ENCODE results near the gene GET3. TPM values are rescaled to one million over a fixed set of nuclear protein-coding genes. Genes with fewer than 3 reads are reported as not detected.
"Not testable (repeated sequence)": the region's sequence is repeated elsewhere in the genome, so short reads cannot be mapped to it uniquely, and the experiment has no call there.

GET3 gene
- 10 to 100 TPM; 48.9 to 70.8 TPM for total RNA-seq

GRCh38 chr19:12736995-12737834 is at the start of gene GET3:
TSS of gene GET3 (plus strand) at chr19:12737497. CDS start at chr19:12737506, 9 bp downstream.
- Mint-ChIP-seq H3K4me3 (peak within 1 kb of the TSS; percentile 84), H3K4me1 (ENCODE audit: low read depth in 2 of 2) (peaks cover 41 to 42% of the 10 kb centered on the region in 2 donors), H3K9me3 (no peaks in the 10 kb centered on the region), H3K27me3 (no peaks in the 10 kb centered on the region), H3K27ac (peak within 1 kb of the TSS; percentile 95 to 97), H3K36me3 (peaks cover 13% of the 10 kb centered on the region)
- DNase-seq (ENCODE audit: low spot score), result peak; percentile 86
- ATAC-seq, result peak; percentile 89

DNA sequence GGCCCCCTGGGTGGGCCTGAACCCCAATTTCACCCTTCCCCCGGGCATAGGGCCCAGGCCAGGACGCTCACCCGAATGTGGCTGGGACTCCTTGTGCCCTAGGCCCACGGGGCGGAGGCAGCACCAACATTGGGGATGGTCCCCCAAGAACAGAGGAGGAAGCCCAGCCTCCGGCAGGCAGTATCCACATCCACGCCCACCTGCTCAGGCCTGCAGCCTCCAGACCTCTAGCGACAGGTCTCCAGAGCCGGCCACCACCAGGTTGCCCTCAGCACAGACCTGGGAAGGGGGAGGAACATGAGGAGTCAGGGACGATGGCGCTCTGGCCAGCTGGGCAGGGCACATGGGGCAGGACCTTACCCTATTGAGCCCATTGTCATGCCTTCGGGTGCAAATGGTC is 48.3 kb upstream of the GET3 start:
- no peaks in the 10 kb centered on the region for H3K27me3 Mint-ChIP-seq
- peaks cover 0 to 3% of the 10 kb centered on the region in 2 donors for H3K4me1 Mint-ChIP-seq (ENCODE audit: low read depth in 2 of 2)
- H3K27ac Mint-ChIP-seq, result no peak overlapping the region
- no peak for DNase-seq (ENCODE audit: low spot score)
- H3K9me3 Mint-ChIP-seq, result no peaks in the 10 kb centered on the region
- peak in 1 of 2 donors; percentile 18 for ATAC-seq
- no peaks in the 10 kb centered on the region for H3K36me3 Mint-ChIP-seq
- H3K4me3 Mint-ChIP-seq, result no peak overlapping the region

GRCh38 chr19:12689581-12690216 is 47.6 kb upstream of the GET3 start:
- Mint-ChIP-seq H3K9me3 (no peaks in the 10 kb centered on the region), H3K4me3 (no peak overlapping the region), H3K36me3 (no peaks in the 10 kb centered on the region), H3K27ac (no peak overlapping the region), H3K27me3 (no peaks in the 10 kb centered on the region), H3K4me1 (ENCODE audit: low read depth in 2 of 2) (peaks cover 0 to 3% of the 10 kb centered on the region in 2 donors)
- peak; percentile 15 to 31 for ATAC-seq
- DNase-seq (ENCODE audit: low spot score), result no peak

DNA sequence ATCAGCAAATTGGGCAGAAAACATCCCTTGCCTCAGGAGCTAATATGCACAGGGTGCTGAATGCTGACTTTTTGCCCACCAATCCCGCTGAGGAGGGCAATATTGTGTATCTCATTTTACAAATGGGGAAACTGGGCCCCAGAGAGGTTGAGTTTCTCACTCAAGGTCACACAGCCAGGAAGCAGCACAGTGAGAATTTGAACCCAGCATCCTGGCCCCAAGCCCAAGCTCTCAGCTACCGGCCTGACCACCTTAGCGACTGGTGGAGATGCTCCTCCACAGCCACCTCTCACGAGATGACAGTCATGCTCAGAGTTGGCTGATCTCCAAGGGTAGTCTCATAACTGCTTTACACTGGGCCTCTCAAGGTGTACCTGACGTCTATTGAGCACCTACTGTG is 44.3 kb upstream of the GET3 start:
- Mint-ChIP-seq H3K4me1 (ENCODE audit: low read depth in 2 of 2) (peaks cover 4 to 6% of the 10 kb centered on the region in 2 donors), H3K27ac (no peak overlapping the region), H3K27me3 (no peaks in the 10 kb centered on the region), H3K9me3 (no peaks in the 10 kb centered on the region), H3K36me3 (peaks cover under 1% of the 10 kb centered on the region), H3K4me3 (no peak overlapping the region)
- ATAC-seq (no peak), DNase-seq (ENCODE audit: low spot score) (no peak)

DNA sequence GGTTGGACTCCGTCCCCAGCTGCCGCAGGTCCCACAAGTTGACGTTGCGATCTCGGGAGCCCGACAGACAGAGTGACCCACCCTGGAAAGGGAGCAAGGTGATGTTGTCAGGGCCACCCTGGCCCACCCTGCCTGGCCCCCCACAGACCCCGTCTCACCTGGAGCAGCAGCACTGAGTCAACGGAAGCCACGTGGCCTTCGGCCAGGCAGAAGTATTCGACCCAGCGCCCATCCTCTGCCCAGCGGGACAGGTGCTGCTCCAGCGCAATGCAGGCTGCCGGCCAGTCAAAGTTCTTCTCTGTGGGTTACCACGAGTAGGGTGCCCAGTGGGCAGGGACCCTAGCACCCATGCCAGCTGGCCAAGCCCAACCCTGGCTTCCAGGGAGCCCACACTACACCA is 42.7 kb upstream of the GET3 start:
- H3K27ac Mint-ChIP-seq, result no peak overlapping the region
- ATAC-seq (no peak), DNase-seq (ENCODE audit: low spot score) (no peak)
- H3K4me1 Mint-ChIP-seq (ENCODE audit: low read depth in 2 of 2), result peaks cover 10% of the 10 kb centered on the region in 2 donors
- no peaks in the 10 kb centered on the region for H3K9me3 Mint-ChIP-seq
- H3K27me3 Mint-ChIP-seq, result no peaks in the 10 kb centered on the region
- H3K4me3 Mint-ChIP-seq, result no peak overlapping the region
- H3K36me3 Mint-ChIP-seq, result peaks cover 5% of the 10 kb centered on the region

DNA sequence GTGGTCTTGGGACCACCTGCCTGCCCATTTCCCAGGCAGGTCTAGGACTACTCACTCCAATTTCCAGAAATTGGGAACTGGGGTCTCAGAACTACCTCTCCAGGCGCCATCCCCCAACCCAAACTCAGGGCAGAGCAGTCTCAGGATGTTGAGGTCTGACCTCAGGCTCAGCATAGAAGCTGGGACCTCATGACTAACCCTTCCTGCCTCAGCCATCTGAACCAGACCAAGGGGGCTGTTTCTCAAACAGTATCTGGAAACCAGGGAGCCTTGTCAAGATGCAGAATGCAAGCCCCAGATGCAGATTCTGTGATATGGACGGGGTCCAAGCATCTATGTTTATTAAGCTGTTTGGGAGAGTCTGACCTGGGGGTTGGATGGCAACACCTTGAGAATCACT is 42.2 kb upstream of the GET3 start:
- no peak overlapping the region for H3K27ac Mint-ChIP-seq
- H3K36me3 Mint-ChIP-seq, result peaks cover 5% of the 10 kb centered on the region
- peaks cover 10% of the 10 kb centered on the region in 2 donors for H3K4me1 Mint-ChIP-seq (ENCODE audit: low read depth in 2 of 2)
- DNase-seq (ENCODE audit: low spot score), result no peak
- peak in 1 of 2 donors; percentile 45 for ATAC-seq
- H3K27me3 Mint-ChIP-seq, result no peaks in the 10 kb centered on the region
- no peaks in the 10 kb centered on the region for H3K9me3 Mint-ChIP-seq
- no peak overlapping the region for H3K4me3 Mint-ChIP-seq

DNA sequence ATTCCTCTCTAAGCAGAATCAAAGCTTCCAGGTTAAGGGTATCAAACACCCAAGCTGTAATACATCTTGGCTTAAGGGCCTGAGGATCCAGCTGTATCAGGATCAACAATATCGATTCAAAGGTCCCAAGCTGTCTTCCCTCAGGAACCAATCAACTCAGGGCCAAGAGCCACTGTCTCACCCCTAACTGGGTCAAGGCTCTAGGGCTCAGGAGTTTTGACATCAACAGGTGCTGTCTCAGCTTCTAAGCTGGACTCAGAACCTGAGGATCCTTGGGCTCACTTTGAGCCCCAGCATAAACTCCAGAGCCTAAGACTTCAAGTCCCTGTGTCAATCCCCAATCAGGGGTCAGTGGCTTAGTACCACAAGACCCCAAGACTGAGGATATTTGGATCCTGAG is 41.8 kb upstream of the GET3 start:
- H3K9me3 Mint-ChIP-seq, result no peaks in the 10 kb centered on the region
- peak overlapping the region; percentile 89 for H3K4me3 Mint-ChIP-seq
- no peaks in the 10 kb centered on the region for H3K27me3 Mint-ChIP-seq
- ATAC-seq, result no peak
- DNase-seq (ENCODE audit: low spot score), result no peak
- H3K27ac Mint-ChIP-seq, result no peak overlapping the region
- H3K36me3 Mint-ChIP-seq, result peaks cover 5% of the 10 kb centered on the region
- peaks cover 10% of the 10 kb centered on the region in 2 donors for H3K4me1 Mint-ChIP-seq (ENCODE audit: low read depth in 2 of 2)

- ATAC-seq, result peak; percentile 28 to 29
- peaks cover 10% of the 10 kb centered on the region in 2 donors for H3K4me1 Mint-ChIP-seq (ENCODE audit: low read depth in 2 of 2)
- peak overlapping the region; percentile 89 for H3K4me3 Mint-ChIP-seq
- H3K27me3 Mint-ChIP-seq, result no peaks in the 10 kb centered on the region
- no peaks in the 10 kb centered on the region for H3K9me3 Mint-ChIP-seq
- no peak for DNase-seq (ENCODE audit: low spot score)
- H3K36me3 Mint-ChIP-seq, result peaks cover 5% of the 10 kb centered on the region
- peak overlapping the region; percentile 88 to 94 for H3K27ac Mint-ChIP-seq
These were observed 41.3 kb upstream of the GET3 start for GRCh38 chr19:12695997-12696365.

GRCh38 chr19:12696366-12697335 is 40.6 kb upstream of the GET3 start, which contains the start of gene FBXW9:
TSS of gene FBXW9 (minus strand) at chr19:12696631. CDS start at chr19:12696581, 50 bp downstream.
- peak within 1 kb of the TSS; percentile 88 to 94 for H3K27ac Mint-ChIP-seq
- H3K4me3 Mint-ChIP-seq, result peak within 1 kb of the TSS; percentile 89
- peaks cover 10% of the 10 kb centered on the region in 2 donors for H3K4me1 Mint-ChIP-seq (ENCODE audit: low read depth in 2 of 2)

DNA sequence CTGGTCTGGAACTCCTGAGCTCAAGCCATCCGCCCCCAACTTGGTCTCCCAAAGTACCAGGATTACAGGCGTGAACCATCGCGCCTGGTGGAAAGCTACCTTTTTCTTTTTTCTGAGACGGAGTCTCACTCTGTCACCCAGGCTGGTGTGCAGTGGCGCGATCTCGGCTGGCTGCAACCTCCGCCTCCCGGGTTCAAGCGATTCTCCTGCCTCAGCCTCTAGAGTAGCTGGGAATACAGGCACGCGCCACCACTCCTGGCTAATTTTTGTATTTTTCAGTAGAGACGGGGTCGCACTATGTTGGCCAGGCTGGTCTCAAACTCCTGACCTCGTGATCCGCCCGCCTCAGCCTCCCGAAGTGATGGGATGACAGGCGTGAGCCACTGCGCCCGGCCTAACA is 39.9 kb upstream of the GET3 start:
- Mint-ChIP-seq H3K4me3 (peak overlapping the region; percentile 25), H3K4me1 (ENCODE audit: low read depth in 2 of 2) (peaks cover 10% of the 10 kb centered on the region in 2 donors)
- not testable (repeated sequence) for H3K36me3 Mint-ChIP-seq; ATAC-seq; H3K27me3 Mint-ChIP-seq; H3K27ac Mint-ChIP-seq; H3K9me3 Mint-ChIP-seq; DNase-seq (ENCODE audit: low spot score)

More at GRCh38 chr19:12696366-12697335, 40.6 kb upstream of the GET3 start, which contains the start of gene FBXW9:
- Mint-ChIP-seq H3K36me3 (peaks cover 5% of the 10 kb centered on the region), H3K9me3 (no peaks in the 10 kb centered on the region), H3K27me3 (no peaks in the 10 kb centered on the region)
- peak; percentile 96 for DNase-seq (ENCODE audit: low spot score)
- ATAC-seq, result peak; percentile 92 to 93

DNA sequence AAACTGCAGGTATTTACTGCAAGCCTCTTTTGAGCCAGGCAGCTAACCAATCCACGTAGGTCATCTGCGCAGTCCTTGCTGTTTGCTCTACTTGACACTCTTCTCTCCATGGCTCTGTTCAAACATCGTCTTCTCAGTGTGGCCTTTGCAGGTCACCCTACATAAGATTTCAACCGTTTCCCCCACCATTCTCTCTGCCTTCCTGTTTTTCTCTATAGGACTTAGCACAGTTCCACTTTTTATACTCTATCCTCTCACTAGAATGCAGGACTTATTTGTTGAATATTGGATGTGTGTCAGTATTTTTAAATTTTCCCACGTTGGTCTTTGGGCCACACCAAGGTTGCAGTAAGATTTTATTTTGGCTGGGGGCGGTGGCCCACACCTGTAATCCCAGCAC is 39.2 kb upstream of the GET3 start:
- H3K27me3 Mint-ChIP-seq, result no peaks in the 10 kb centered on the region
- peak overlapping the region; percentile 78 for H3K4me3 Mint-ChIP-seq
- ATAC-seq, result no peak
- peaks cover 10% of the 10 kb centered on the region for H3K36me3 Mint-ChIP-seq
- H3K27ac Mint-ChIP-seq, result peak overlapping the region; percentile 63 to 83
- H3K9me3 Mint-ChIP-seq, result no peaks in the 10 kb centered on the region
- H3K4me1 Mint-ChIP-seq (ENCODE audit: low read depth in 2 of 2), result peaks cover 10 to 11% of the 10 kb centered on the region in 2 donors
- no peak for DNase-seq (ENCODE audit: low spot score)

DNA sequence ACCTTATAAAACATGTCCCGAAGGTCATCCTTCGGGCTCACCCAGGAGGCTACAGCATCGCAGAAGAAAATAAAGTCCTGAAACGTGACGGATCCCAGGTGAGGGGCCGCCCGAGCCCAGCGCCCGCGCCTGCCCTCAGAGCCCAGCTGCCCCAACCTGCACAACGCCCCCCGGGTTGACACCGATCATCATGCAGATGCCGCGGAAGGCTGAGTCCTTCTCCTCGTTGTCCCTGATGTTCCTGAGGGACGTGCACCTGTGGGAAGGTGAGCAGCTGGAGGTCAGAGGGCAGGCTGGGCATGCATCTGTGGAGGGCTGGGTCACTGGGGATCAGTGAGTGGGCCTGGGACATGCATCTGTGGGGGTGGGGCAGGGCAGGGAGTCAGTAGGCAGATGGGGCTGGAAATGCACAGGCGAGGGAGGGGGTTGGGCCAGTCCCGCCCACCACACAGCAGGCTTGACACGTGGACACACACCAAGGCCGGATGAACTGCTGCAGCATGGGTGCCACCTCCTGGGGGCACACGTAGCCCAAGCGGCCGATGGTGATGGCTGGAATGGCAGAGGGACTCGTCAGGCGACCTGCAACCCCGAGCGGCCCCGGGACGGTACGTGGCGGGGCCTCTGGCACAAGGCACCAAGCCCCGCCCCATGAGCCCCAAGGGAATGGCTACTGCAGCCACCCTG is 35.6 kb upstream of the GET3 start:
- Mint-ChIP-seq H3K27me3 (no peaks in the 10 kb centered on the region), H3K4me3 (no peak overlapping the region), H3K9me3 (no peaks in the 10 kb centered on the region), H3K27ac (no peak overlapping the region), H3K4me1 (ENCODE audit: low read depth in 2 of 2) (peaks cover 7 to 10% of the 10 kb centered on the region in 2 donors), H3K36me3 (peaks cover 10% of the 10 kb centered on the region)
- DNase-seq (ENCODE audit: low spot score), result no peak
- ATAC-seq, result no peak

- no peaks in the 10 kb centered on the region for H3K27me3 Mint-ChIP-seq
- no peak overlapping the region for H3K4me3 Mint-ChIP-seq
- H3K9me3 Mint-ChIP-seq, result no peaks in the 10 kb centered on the region
- peaks cover 9% of the 10 kb centered on the region for H3K36me3 Mint-ChIP-seq
- peaks cover 3 to 8% of the 10 kb centered on the region in 2 donors for H3K4me1 Mint-ChIP-seq (ENCODE audit: low read depth in 2 of 2)
- DNase-seq (ENCODE audit: low spot score) (no peak), ATAC-seq (peak in 1 of 2 donors; percentile 33)
- H3K27ac Mint-ChIP-seq, result no peak overlapping the region
These were observed 34.3 kb upstream of the GET3 start for GRCh38 chr19:12703046-12703445.

Data from natural killer cell treated with Interleukin-12 subunit alpha and Interleukin-12 subunit beta and Interleukin-15 and Interleukin-18, amount 100 ng/mL, for 72 hours (primary cell).